ENCODE data around the gene ACVRL1. TPM values are rescaled to one million over a fixed set of nuclear protein-coding genes. Genes with fewer than 3 reads are reported as not detected.

The ACVRL1 gene
- total RNA-seq, 2 donors from 2014 or later, result 121 to 162 TPM

GRCh38 chr12:51937926-51938325 lies 30.6 kb downstream of the ACVRL1 start:
- Histone ChIP-seq H3K36me3 (no peaks in the 10 kb centered on the region), H3K4me3 (no peak overlapping the region), H3K27me3 (no peaks in the 10 kb centered on the region), H3K9ac (ENCODE audit: low read depth in 2 of 2, low read length in 2 of 2) (no peak overlapping the region), H3K4me1 (no peaks in the 10 kb centered on the region), H3K27ac (no peak overlapping the region), H3K9me3 (no peaks in the 10 kb centered on the region)
- intact Hi-C loops (cut with DNase I), result no loop called here
- DNase-seq, result no peak
- TF ChIP-seq, protein P1, sequence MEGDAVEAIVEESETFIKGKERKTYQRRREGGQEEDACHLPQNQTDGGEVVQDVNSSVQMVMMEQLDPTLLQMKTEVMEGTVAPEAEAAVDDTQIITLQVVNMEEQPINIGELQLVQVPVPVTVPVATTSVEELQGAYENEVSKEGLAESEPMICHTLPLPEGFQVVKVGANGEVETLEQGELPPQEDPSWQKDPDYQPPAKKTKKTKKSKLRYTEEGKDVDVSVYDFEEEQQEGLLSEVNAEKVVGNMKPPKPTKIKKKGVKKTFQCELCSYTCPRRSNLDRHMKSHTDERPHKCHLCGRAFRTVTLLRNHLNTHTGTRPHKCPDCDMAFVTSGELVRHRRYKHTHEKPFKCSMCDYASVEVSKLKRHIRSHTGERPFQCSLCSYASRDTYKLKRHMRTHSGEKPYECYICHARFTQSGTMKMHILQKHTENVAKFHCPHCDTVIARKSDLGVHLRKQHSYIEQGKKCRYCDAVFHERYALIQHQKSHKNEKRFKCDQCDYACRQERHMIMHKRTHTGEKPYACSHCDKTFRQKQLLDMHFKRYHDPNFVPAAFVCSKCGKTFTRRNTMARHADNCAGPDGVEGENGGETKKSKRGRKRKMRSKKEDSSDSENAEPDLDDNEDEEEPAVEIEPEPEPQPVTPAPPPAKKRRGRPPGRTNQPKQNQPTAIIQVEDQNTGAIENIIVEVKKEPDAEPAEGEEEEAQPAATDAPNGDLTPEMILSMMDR (IDR thresholded peaks at IDR 0.05), result no peak

- Histone ChIP-seq H3K9me3 (no peaks in the 10 kb centered on the region), H3K4me3 (no peak overlapping the region), H3K4me1 (no peaks in the 10 kb centered on the region), H3K27ac (no peak overlapping the region), H3K27me3 (no peaks in the 10 kb centered on the region), H3K36me3 (no peaks in the 10 kb centered on the region), H3K9ac (ENCODE audit: low read depth in 2 of 2, low read length in 2 of 2) (peak overlapping the region in 1 of 2 donors; percentile 26)
- DNase-seq, result no peak
- TF ChIP-seq, protein P1 (IDR thresholded peaks at IDR 0.05), result no peak
- intact Hi-C loops (cut with DNase I), result no loop called here
These were observed 31.4 kb downstream of the ACVRL1 start for GRCh38 chr12:51938726-51939125.

- DNase-seq, result no peak
- no peaks in the 10 kb centered on the region for H3K36me3 ChIP-seq
- intact Hi-C loops (cut with DNase I), result no loop called here
- H3K9me3 ChIP-seq, result no peaks in the 10 kb centered on the region
- H3K27me3 ChIP-seq, result no peaks in the 10 kb centered on the region
- H3K9ac ChIP-seq (ENCODE audit: low read depth in 2 of 2, low read length in 2 of 2), result no peak overlapping the region
- no peak overlapping the region for H3K4me3 ChIP-seq
- TF ChIP-seq, protein P1 (IDR thresholded peaks at IDR 0.05), result no peak
- H3K27ac ChIP-seq, result no peak overlapping the region
- H3K4me1 ChIP-seq, result no peaks in the 10 kb centered on the region
These were observed 33.8 kb downstream of the ACVRL1 start for GRCh38 chr12:51941011-51941581.

GRCh38 chr12:51941604-51942003 lies 34.3 kb downstream of the ACVRL1 start:
- Histone ChIP-seq H3K9ac (ENCODE audit: low read depth in 2 of 2, low read length in 2 of 2) (no peak overlapping the region), H3K36me3 (no peaks in the 10 kb centered on the region), H3K27ac (no peak overlapping the region), H3K4me3 (no peak overlapping the region), H3K9me3 (no peaks in the 10 kb centered on the region), H3K4me1 (no peaks in the 10 kb centered on the region), H3K27me3 (no peaks in the 10 kb centered on the region)
- intact Hi-C loops (cut with DNase I), result no loop called here
- no peak for DNase-seq
- TF ChIP-seq, protein P1 (IDR thresholded peaks at IDR 0.05), result no peak

- no peaks in the 10 kb centered on the region for H3K4me1 ChIP-seq
- no peak overlapping the region for H3K9ac ChIP-seq (ENCODE audit: low read depth in 2 of 2, low read length in 2 of 2)
- H3K27ac ChIP-seq, result no peak overlapping the region
- no peaks in the 10 kb centered on the region for H3K36me3 ChIP-seq
- TF ChIP-seq, protein P1 (IDR thresholded peaks at IDR 0.05), result no peak
- no peaks in the 10 kb centered on the region for H3K27me3 ChIP-seq
- H3K9me3 ChIP-seq, result no peaks in the 10 kb centered on the region
- intact Hi-C loops (cut with DNase I), result no loop called here
- DNase-seq, result no peak
- H3K4me3 ChIP-seq, result no peak overlapping the region
These were observed 34.8 kb downstream of the ACVRL1 start for GRCh38 chr12:51942056-51942455.
